SK-N-MC (cell line): ENCODE data around the gene CCM2.

Source experiments
- EZH2 ChIP-seq: fragments of 200-600 bp; sonication (generic); IDR thresholded peaks from one replicate; pipeline ENCODE4 v1.6.1; 2017; ENCODE audit warnings: antibody characterized with exemption
- POLR2AphosphoS5 ChIP-seq: IDR thresholded peaks from 2 replicates; pipeline ENCODE4 v1.6.1; 2012; ENCODE audit warnings: mild to moderate bottlenecking, low read depth, low read length, borderline replicate concordance

GRCh38 chr7:44971188-44971901 lies 28.7 kb upstream of the CCM2 start:
- no peak for TF ChIP-seq EZH2
- TF ChIP-seq POLR2AphosphoS5: no peak
